DMS53 treated with DMSO at 0.1 percent for 48 hours (cell line): ENCODE data around the gene RNF150.

ENCODE experiments used
- DNase-seq: peaks from one replicate; lab custom pipeline; 2025; ENCODE audit not compliant: unreplicated experiment; lab: John Stamatoyannopoulos, UW

Gene RNF150

DNA sequence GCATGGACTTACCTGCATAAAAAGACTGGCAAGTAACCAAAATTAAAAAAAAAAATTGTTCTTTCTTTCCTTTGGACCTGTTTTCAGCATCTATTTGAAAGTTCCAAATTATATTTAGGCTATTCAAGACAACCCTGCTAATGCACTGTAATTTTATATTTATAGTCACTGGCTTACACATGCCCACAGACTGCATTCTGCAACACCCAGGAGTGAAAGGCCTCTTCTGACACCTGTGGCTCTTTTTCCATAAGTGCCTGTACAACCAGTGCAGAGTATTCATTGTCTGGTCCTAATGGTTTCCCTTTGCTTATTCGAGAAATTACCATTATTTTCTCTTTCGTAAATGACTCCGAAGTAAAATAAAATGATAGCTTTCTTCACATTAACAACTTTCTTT is 143.3 kb downstream of the RNF150 start:
- DNase-seq = no peak

GRCh38 chr4:140986045-140986444 is 147.2 kb downstream of the RNF150 start:
- DNase-seq = no peak

- DNase-seq = no peak
These were observed 150.5 kb downstream of the RNF150 start for GRCh38 chr4:140982613-140983340.

- no peak for DNase-seq
These were observed 152.7 kb downstream of the RNF150 start for GRCh38 chr4:140980426-140981200.

- no peak for DNase-seq
These were observed 156.5 kb downstream of the RNF150 start for GRCh38 chr4:140976768-140977167.

DNA sequence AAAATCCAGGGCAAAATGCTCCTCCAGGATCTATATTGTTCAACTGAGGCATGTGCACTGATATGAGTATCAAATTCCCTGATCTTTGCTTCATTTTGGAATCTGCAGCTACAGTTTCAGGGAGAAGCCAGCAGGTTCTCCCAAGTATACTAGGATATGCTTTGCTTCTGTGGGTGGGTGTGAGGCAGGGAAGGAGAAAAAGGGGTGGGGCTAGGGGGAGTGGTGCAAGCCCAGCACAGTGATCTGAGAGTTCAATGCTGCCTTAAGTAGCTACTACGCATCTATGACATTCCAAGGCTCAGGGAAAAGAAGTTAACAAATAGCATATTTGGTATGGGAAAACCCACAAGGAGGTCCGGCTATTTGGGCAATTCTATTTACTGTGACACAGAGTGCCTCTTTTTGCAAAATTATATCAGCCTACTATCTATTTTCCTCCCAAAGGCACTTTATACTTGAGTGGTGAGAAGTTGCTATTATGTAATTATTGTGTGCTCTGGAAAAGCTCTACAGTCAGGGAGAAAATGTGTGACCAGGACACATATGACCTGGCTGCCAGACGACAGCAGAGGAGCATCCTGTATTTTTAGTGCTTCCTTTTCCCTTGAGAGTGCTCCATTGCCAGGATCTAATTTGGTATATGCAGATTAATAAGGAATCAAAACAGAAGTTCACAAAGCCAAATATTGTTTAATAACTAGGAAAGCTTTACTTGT is 162.0 kb downstream of the RNF150 start:
- no peak for DNase-seq

GRCh38 chr4:140969296-140969695 is 164.0 kb downstream of the RNF150 start:
- no peak for DNase-seq

DNA sequence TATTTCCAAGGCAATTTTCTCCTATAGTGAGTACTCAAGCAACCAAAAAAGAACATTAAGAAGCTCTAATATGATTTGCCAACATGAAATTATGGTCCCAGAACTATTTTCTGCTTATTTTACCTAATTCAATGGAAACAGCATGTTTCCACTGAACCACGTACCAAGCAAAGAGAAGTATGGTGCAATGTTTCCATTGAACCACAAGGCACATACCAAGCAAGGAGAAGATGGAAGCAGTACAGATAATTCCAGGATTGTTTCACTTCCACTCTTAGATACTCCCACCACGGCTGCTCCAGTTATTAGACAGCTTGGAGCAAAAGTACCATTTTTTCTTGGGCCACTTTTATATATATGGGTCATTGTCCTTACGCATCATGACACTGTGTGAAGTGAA is 164.9 kb downstream of the RNF150 start:
- DNase-seq = no peak

- DNase-seq = no peak
These were observed 169.4 kb downstream of the RNF150 start for GRCh38 chr4:140963883-140964282.

DNA sequence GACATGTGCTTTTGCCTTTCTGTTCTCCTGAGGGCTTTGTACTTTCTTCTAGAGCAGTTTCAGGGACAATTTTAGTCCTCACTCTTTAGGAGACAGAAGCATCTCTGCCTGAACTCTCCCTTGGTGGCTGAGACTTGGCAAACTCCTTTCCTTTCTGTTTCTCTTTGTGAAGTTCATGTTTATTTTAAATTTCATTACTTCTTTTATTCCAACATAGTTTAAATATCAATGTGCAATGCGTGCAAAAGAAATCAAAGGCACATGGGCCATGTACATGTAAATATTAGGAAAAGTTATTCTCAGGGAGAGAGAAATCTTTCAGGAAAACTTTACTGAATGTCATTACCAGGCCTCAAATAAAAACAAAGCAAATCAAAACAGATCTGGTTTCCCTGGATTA is 177.6 kb downstream of the RNF150 start:
- DNase-seq = no peak

- no peak for DNase-seq
These were observed 180.6 kb downstream of the RNF150 start for GRCh38 chr4:140952717-140953116.

GRCh38 chr4:140947506-140947905 is 185.8 kb downstream of the RNF150 start:
- no peak for DNase-seq

DNA sequence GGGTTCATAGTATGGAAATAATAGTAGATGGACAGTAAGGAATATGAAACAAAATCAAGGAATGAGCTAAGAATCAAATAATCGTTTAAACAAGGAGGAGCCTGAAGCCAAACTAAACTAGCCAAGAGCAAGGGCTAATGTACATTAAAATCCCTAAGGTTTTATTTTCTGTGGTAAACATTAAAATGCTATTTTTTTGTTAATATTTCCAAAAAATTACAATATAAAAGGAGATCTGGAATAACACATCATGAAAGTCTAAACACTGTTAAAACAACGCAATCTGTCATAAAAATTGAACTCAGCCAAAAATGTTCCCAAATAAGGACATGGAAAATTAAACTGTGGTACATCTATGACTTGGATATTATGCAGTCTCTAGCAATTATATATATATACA is 188.2 kb downstream of the RNF150 start:
- DNase-seq = no peak

DNA sequence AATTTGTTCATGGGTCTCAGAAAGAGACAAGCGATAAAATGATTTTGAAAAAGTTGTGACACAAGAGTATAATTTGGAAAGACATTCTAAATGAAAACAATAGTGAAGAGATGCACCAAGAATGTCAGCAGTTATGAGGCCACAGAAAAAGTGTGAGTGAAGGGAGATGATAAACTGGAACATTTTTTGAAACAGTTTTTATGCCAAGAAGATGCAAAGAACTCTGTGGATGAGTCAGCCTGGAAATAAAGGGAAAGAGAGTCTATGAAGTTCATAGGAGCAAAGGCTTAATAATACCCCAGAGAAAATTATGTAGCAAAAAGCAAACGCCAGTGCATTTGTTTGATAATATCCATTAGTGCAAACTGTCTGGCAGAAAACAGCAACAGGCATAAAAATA is 188.7 kb downstream of the RNF150 start:
- no peak for DNase-seq

DNA sequence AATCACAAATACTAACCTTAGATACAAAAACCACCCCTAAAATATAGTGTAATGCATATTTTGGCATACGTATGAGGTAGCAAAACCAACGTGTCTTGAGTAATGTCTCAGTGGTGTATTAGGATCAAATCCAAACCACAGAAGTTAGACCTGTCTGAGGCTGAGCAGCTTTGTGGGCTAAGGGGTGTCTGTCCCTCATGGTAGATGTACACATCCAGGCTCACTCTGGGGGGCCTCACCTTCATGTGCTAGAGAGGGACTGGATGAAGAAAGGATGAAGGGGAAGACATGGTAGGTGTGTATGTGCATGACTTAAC is 189.1 kb downstream of the RNF150 start:
- DNase-seq = no peak

DNA sequence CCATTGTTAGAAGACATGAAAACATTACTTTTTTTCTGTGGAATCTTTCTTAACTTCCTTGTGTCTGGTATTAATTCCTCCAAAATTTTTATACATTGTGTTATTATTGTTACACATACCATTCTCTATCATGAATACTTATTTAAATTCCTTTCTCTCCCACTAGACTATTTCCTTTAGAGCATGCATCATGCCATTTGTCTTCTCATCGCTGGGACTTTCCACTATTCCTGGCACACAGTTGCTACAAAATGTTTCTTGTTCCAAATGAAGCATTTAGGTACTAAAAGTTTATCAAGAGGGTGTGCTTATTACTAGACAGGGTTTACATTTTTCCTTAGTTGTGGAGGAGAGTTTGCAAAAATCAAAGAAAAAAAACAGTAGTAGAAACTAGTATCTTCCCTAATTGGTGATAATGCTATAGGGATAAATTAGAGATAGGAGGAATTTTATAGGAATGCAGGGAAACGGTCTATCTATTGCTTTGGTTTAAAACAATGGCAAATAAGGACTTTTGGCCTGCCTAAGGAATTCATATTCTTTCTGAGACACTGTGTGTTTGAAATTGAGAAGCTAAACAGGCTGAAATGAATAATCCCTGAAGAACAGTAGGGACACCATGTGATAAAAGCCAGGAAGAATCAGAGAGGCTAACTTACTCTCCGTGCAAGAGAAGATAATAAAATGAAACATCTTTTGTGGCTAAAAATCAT is 189.6 kb downstream of the RNF150 start:
- no peak for DNase-seq

GRCh38 chr4:140940589-140940988 is 192.7 kb downstream of the RNF150 start:
- no peak for DNase-seq

DNA sequence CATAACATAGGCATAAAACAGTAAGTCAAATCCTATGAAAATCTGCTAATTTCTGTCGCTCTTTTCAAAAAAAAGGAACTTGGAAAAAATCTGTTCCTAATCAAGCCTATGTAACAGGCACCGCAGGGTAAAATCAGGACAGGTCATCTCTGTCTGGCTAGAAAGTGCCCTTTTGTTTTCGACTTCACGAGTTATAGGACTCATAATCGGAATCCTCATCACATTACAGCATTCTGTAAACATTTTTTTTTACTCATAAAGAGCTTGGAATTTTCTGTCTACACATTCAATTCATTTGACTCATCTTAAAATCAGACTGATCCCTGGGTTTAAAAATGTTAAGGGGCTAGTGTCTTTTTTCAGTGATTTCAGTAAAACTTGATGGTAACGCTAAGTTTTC is 195.4 kb downstream of the RNF150 start:
- no peak for DNase-seq

- no peak for DNase-seq
These were observed 198.0 kb downstream of the RNF150 start for GRCh38 chr4:140935254-140935653.

GRCh38 chr4:140932501-140933045 is 200.7 kb downstream of the RNF150 start:
- no peak for DNase-seq

DNA sequence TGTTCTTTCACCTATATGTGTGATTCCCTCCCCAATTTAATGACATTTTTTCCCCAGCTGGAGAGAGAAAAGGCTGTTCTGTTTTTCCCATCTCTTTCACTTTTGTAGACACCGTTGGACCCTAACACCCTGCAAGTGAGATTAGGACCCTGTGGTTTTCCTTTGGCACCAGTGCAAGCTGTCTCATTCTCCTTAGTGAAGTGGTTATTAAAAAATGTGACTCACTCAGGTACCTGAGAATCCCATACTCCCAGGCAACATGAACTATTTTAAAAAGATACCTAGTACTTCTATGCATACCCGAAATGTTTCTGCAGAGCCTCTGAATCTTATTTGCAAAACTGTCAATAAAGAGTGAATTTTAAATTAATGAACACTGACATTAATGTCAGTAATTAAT is 201.4 kb downstream of the RNF150 start:
- no peak for DNase-seq
